ENCODE results near the gene ATPAF2.

DNA sequence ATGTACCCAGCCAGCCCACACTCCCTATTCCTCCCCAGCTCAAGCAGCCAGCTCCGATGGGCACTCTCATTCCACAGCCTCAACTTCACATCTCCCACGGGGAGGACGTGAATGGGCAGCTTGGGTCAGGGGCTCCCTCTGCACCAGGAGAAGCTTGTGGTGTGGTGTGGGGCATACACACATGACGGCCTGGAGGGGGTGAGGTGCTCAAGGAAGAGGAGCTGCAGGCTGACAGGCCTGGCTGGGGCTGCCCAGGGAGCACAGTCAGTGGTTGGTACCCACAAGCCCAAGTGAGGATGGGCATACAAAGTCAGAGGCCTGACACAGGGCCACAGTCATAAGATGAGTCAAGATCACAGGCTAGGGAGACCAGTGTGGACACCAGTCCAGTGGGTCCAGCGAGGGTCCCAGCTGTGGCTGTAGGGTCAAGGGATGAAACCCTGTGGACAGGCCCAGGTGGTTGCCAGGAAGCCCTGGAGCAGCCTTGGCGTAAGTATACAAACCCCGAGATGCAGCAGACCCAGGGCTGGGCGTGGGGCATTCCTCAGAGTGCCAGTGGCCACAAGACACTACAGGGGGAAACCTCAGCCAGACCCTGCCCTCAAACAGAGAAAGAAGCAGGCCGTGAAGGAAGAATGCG lies 61.9 kb downstream of the ATPAF2 start:
- TF ChIP-seq, protein P1, sequence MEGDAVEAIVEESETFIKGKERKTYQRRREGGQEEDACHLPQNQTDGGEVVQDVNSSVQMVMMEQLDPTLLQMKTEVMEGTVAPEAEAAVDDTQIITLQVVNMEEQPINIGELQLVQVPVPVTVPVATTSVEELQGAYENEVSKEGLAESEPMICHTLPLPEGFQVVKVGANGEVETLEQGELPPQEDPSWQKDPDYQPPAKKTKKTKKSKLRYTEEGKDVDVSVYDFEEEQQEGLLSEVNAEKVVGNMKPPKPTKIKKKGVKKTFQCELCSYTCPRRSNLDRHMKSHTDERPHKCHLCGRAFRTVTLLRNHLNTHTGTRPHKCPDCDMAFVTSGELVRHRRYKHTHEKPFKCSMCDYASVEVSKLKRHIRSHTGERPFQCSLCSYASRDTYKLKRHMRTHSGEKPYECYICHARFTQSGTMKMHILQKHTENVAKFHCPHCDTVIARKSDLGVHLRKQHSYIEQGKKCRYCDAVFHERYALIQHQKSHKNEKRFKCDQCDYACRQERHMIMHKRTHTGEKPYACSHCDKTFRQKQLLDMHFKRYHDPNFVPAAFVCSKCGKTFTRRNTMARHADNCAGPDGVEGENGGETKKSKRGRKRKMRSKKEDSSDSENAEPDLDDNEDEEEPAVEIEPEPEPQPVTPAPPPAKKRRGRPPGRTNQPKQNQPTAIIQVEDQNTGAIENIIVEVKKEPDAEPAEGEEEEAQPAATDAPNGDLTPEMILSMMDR (IDR thresholded peaks at IDR 0.05), result no peak
- no peak for TF ChIP-seq ZFX (IDR thresholded peaks at IDR 0.05; ENCODE audit: borderline replicate concordance)
